Measurements from ENCODE around the gene SIGMAR1. TPM values are rescaled to one million over a fixed set of nuclear protein-coding genes. Genes with fewer than 3 reads are reported as not detected.

Gene SIGMAR1
- total RNA-seq, 1 donor from 2014 or later: 43.6 TPM

- DNase-seq (ENCODE audit: low spot score): no peak
- intact Hi-C loops (cut with DNase I): no loop called here
- no peak for ATAC-seq
These were observed 2.0 kb downstream of the SIGMAR1 start for GRCh38 chr9:34635556-34635955.

GRCh38 chr9:34634551-34635248, 2.9 kb downstream of the SIGMAR1 start:
- intact Hi-C loops (cut with DNase I): no loop called here
- no peak for ATAC-seq

GRCh38 chr9:34633851-34634550, 3.6 kb downstream of the SIGMAR1 start:
- intact Hi-C loops (cut with DNase I): no loop called here
- ATAC-seq (peak; percentile 48), DNase-seq (ENCODE audit: low spot score) (peak; percentile 80)

More at GRCh38 chr9:34634551-34635248, 2.9 kb downstream of the SIGMAR1 start:
- DNase-seq (ENCODE audit: low spot score): no peak

- no peak for DNase-seq (ENCODE audit: low spot score)
- intact Hi-C loops (cut with DNase I): no loop called here
- no peak for ATAC-seq
These were observed 4.4 kb downstream of the SIGMAR1 start for GRCh38 chr9:34633166-34633565.

GRCh38 chr9:34630402-34631154, 7.0 kb downstream of the SIGMAR1 start:
- intact Hi-C loops (cut with DNase I): no loop called here
- ATAC-seq (no peak), DNase-seq (ENCODE audit: low spot score) (no peak)

- ATAC-seq: no peak
- intact Hi-C loops (cut with DNase I): loop anchor here (2.0 kb wide), 1 partner anchor 17 kb away; the partner anchor contains the start of gene RPP25L
These were observed 8.1 kb downstream of the SIGMAR1 start for GRCh38 chr9:34629491-34629808.

GRCh38 chr9:34628656-34629490, 8.7 kb downstream of the SIGMAR1 start, which contains the start of gene ARID3C:
Gene ARID3C, minus strand, starts transcription at chr9:34629066. Its CDS starts 1,052 bp downstream, at chr9:34628014.
- ATAC-seq (peak; percentile 21), DNase-seq (ENCODE audit: low spot score) (no peak)

More at GRCh38 chr9:34629491-34629808, 8.1 kb downstream of the SIGMAR1 start:
- no peak for DNase-seq (ENCODE audit: low spot score)

GRCh38 chr9:34627716-34628655, 9.6 kb downstream of the SIGMAR1 start:
- ATAC-seq: no peak
- intact Hi-C loops (cut with DNase I): loop anchor here (2.0 kb wide), 1 partner anchor 15 kb away; the partner anchor contains the start of gene RPP25L
- DNase-seq (ENCODE audit: low spot score): no peak

More at GRCh38 chr9:34628656-34629490, 8.7 kb downstream of the SIGMAR1 start, which contains the start of gene ARID3C:
- intact Hi-C loops (cut with DNase I): loop anchor here (2.0 kb wide), 1 partner anchor 16 kb away; the partner anchor contains the start of gene RPP25L

- intact Hi-C loops (cut with DNase I): no loop called here
- ATAC-seq (no peak), DNase-seq (ENCODE audit: low spot score) (no peak)
These were observed 12.5 kb downstream of the SIGMAR1 start for GRCh38 chr9:34625186-34625486.

- ATAC-seq: no peak
- intact Hi-C loops (cut with DNase I): no loop called here
- DNase-seq (ENCODE audit: low spot score): no peak
These were observed 13.0 kb downstream of the SIGMAR1 start for GRCh38 chr9:34624475-34625185.

- intact Hi-C loops (cut with DNase I): no loop called here
- ATAC-seq (no peak), DNase-seq (ENCODE audit: low spot score) (no peak)
These were observed 14.0 kb downstream of the SIGMAR1 start for GRCh38 chr9:34623374-34624235.

- intact Hi-C loops (cut with DNase I): no loop called here
- ATAC-seq (peak; percentile 98), DNase-seq (ENCODE audit: low spot score) (peak; percentile 94)
These were observed 17.3 kb downstream of the SIGMAR1 start, which contains the start of gene DCTN3 for GRCh38 chr9:34620061-34620994. Gene DCTN3, minus strand, starts transcription at chr9:34620495. Its CDS starts 31 bp downstream, at chr9:34620464.

- DNase-seq (ENCODE audit: low spot score) (no peak), ATAC-seq (no peak)
- intact Hi-C loops (cut with DNase I): no loop called here
These were observed 22.5 kb downstream of the SIGMAR1 start for GRCh38 chr9:34615132-34615531.

GRCh38 chr9:34612788-34613390, 24.7 kb downstream of the SIGMAR1 start:
- peak; percentile 88 for DNase-seq (ENCODE audit: low spot score)
- intact Hi-C loops (cut with DNase I): loop anchor here (2.0 kb wide), 1 partner anchor 16 kb away; the partner anchor contains the start of gene ARID3C
- peak; percentile 87 for ATAC-seq
